Brain microvascular endothelial cell (primary cell): Measurements from ENCODE around the gene CCDC85A.

Experiments used
- DNase-seq: peaks from one replicate; pipeline ENCODE4 v3.0.0-alpha.2; 2020
- H3K27ac ChIP-seq: fragments of 250-450 bp; sonication (Bioruptor Pico); 2 replicates; pipeline ENCODE4 v1.5.1; 2020; ENCODE audit warnings: mild to moderate bottlenecking, moderate library complexity
- H3K27me3 ChIP-seq: fragments of 250-450 bp; sonication (Bioruptor Pico); replicated peaks from 2 replicates; pipeline ENCODE4 v1.5.1; 2020; ENCODE audit warnings: mild to moderate bottlenecking
- H3K36me3 ChIP-seq: fragments of 250-450 bp; sonication (Bioruptor Pico); replicated peaks from 2 replicates; pipeline ENCODE4 v1.5.1; 2020; ENCODE audit warnings: mild to moderate bottlenecking
- H3K4me3 ChIP-seq: 2 replicates; pipeline ENCODE4 v1.5.1; 2011; ENCODE audit warnings: low read depth, mild to moderate bottlenecking, control low read depth, low read length, moderate library complexity
- CTCF ChIP-seq: IDR thresholded peaks from 2 replicates; pipeline ENCODE4 v1.5.1; 2011; ENCODE audit warnings: low read depth, mild to moderate bottlenecking, moderate library complexity, low read length, control low read depth, inconsistent platforms; ENCODE audit errors: missing control alignments
- in situ Hi-C: cut with HindIII; loops from 2 replicates; pipeline ENCODE4 v1.10.0; 2017; ENCODE audit warnings: low sequenced_read_pairs, low pct_ligation_motif_present

The CCDC85A gene

GRCh38 chr2:56231361-56231760, 47.6 kb downstream of the CCDC85A start:
- no peak for TF ChIP-seq CTCF
- in situ Hi-C loops, result no loop called here
- Histone ChIP-seq H3K36me3 (no peaks in the 10 kb centered on the region), H3K27ac (no peak overlapping the region), H3K4me3 (no peak overlapping the region), H3K27me3 (no peaks in the 10 kb centered on the region)
- no peak for DNase-seq

DNA sequence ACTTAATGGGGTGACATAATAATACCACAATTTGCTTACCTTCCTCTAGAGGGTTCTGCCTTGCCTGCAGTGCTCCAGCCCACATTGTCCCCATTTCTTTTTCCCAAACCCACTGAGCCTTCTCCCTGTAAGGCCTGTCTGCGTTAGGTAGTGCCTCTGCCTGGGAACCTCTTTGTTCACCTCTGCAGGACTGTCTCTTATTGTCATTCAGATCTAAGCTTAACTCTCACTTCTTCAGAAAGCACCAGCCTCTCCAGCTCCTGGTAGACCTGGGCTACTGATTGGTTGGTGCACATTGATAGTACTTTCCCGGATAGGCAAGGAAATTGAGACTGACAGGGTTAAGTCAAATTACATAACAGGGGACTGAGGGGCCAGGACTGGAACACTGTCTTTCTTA, 49.1 kb downstream of the CCDC85A start:
- DNase-seq, result no peak
- H3K4me3 ChIP-seq, result no peak overlapping the region
- H3K36me3 ChIP-seq, result no peaks in the 10 kb centered on the region
- H3K27me3 ChIP-seq, result no peaks in the 10 kb centered on the region
- TF ChIP-seq CTCF, result no peak
- no peak overlapping the region for H3K27ac ChIP-seq
- in situ Hi-C loops, result no loop called here

GRCh38 chr2:56234241-56234640, 50.5 kb downstream of the CCDC85A start:
- H3K36me3 ChIP-seq, result no peaks in the 10 kb centered on the region
- H3K27me3 ChIP-seq, result no peaks in the 10 kb centered on the region
- H3K27ac ChIP-seq, result no peak overlapping the region
- DNase-seq, result no peak
- TF ChIP-seq CTCF, result no peak
- in situ Hi-C loops, result no loop called here
- no peak overlapping the region for H3K4me3 ChIP-seq

DNA sequence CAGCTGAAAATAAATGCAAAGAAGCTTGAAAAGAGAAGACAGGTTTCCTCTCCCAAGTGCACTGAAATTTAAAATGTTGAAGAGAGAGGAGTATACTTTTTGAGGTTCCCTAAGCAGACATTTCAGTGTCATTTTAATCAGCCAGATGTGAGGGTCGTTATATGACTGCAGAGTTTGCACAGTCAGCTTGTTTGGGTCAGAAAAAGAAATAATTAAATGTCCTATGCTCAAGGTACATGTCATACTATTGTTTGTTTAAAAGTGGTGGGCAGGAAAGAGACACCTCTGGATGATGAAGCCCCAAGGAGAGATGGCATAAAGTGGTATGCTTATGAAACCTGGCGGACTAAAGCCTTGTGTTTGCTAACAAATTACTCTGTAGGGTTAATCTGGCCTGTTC, 55.2 kb downstream of the CCDC85A start:
- H3K27ac ChIP-seq, result no peak overlapping the region
- in situ Hi-C loops, result no loop called here
- TF ChIP-seq CTCF, result no peak
- no peak overlapping the region for H3K4me3 ChIP-seq
- DNase-seq, result no peak
- no peaks in the 10 kb centered on the region for H3K27me3 ChIP-seq
- no peaks in the 10 kb centered on the region for H3K36me3 ChIP-seq

GRCh38 chr2:56239437-56239836, 55.6 kb downstream of the CCDC85A start:
- in situ Hi-C loops, result no loop called here
- TF ChIP-seq CTCF, result no peak
- no peak overlapping the region for H3K4me3 ChIP-seq
- DNase-seq, result no peak
- no peaks in the 10 kb centered on the region for H3K27me3 ChIP-seq
- H3K27ac ChIP-seq, result no peak overlapping the region
- H3K36me3 ChIP-seq, result no peaks in the 10 kb centered on the region

DNA sequence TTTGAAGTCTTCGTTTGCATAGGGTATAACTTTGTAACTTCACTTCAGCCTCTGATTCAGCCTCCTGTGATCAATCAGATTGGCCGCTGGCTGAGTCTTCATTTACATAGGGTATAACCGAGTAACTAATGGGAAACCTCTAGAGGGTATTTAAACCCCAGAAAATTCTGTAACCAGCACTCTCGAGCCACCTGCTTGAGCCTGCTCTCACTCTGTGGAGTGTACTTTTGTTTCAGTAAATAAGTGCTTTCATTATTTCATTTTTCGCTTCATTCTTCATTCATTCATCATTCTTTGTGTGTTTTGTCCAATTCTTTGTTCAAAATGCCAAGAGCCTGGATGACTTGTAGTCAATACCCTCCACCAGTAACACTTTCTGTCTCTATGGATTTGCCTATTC, 56.4 kb downstream of the CCDC85A start:
- no peak overlapping the region for H3K27ac ChIP-seq
- H3K4me3 ChIP-seq, result no peak overlapping the region
- no peak for DNase-seq
- TF ChIP-seq CTCF, result no peak
- in situ Hi-C loops, result no loop called here
- no peaks in the 10 kb centered on the region for H3K27me3 ChIP-seq
- H3K36me3 ChIP-seq, result no peaks in the 10 kb centered on the region
